K562 (cell line): ENCODE data around the gene CEND1. TPM values are rescaled to one million over a fixed set of nuclear protein-coding genes. Genes with fewer than 3 reads are reported as not detected.

Experiments used
- ATAC-seq: fragments of 200-7000 bp; cut with Tn5 transposase; 3 replicates; pipeline ENCODE4 v1.9.1; 2020; ENCODE audit warnings: moderate library complexity
- BruUV-seq: library from RNA; stranded (reverse); fragments of 400-500 nt; replicated peaks from 2 replicates; lab custom pipeline; 2021; lab: Mats Ljungman, UMichigan
- CTCF ChIA-PET: fragments of 300-600 bp; formaldehyde crosslinking; extraction: SDS; loops from one replicate; lab custom pipeline; 2021; ENCODE audit warnings: low intra/inter-chr PET ratio; lab: Yijun Ruan, JAX
- POLR2A ChIA-PET: fragments of 300-600, 350-650 bp; sonication (Branson Sonifier 250); formaldehyde crosslinking; extraction: SDS; loops from one replicate; lab custom pipeline; 2021; ENCODE audit warnings: antibody characterized with exemption, inconsistent platforms; lab: Yijun Ruan, JAX
- DNase-seq, 4 experiments: peaks; one replicate each; pipeline versions ENCODE4 v3.0.0 to v3.0.0-alpha.2; 2011 to 2018; ENCODE audit warnings: low spot score in 3 of 4, mixed read lengths in 3 of 4; ENCODE audit errors: extremely low read depth in 1 of 4
- FAIRE-seq: peaks from 2 replicates; lab custom pipeline; 2011; peaks lifted over from hg19 to GRCh38; lab: Jason Lieb, UNC
- H2AFZ ChIP-seq: 2 replicates; pipeline ENCODE4 v1.6.0; 2011; ENCODE audit warnings: low read depth, low read length, control low read depth, inconsistent platforms
- H3K27ac ChIP-seq: fragments of 200-600 bp; 3 replicates; pipeline ENCODE4 v1.8.0; 2011; ENCODE audit warnings: low read depth, mild to moderate bottlenecking, control low read depth, inconsistent platforms, low read length, moderate library complexity, mixed read lengths; ENCODE audit errors: extremely low read depth
- H3K27me3 ChIP-seq, 2 experiments: fragments of 300-600 bp in 1 of 2; 2 replicates in 1 of 2; 3 replicates in 1 of 2; pipeline versions ENCODE4 v1.6.0 to v1.8.0; 2011; ENCODE audit warnings: inconsistent platforms in 2 of 2, low read length in 2 of 2, mild to moderate bottlenecking in 1 of 2, mixed read lengths in 1 of 2, moderate library complexity in 1 of 2; ENCODE audit not compliant: control insufficient read depth in 2 of 2, insufficient read depth in 2 of 2
- H3K36me3 ChIP-seq: fragments of 300-600 bp; 3 replicates; pipeline ENCODE4 v1.8.0; 2011; ENCODE audit warnings: mild to moderate bottlenecking, low read length, inconsistent platforms; ENCODE audit not compliant: control insufficient read depth, insufficient read depth
- H3K4me1 ChIP-seq, 2 experiments: fragments of 200-600 bp in 1 of 2; replicated peaks in 1 of 2; 2 replicates in 1 of 2; 3 replicates in 1 of 2; pipeline versions ENCODE4 v1.5.1 to v1.8.0; 2011; ENCODE audit warnings: inconsistent platforms in 2 of 2, low read length in 2 of 2, mild to moderate bottlenecking in 1 of 2, mixed read lengths in 1 of 2, moderate library complexity in 1 of 2; ENCODE audit not compliant: control insufficient read depth in 2 of 2, insufficient read depth in 2 of 2
- H3K4me2 ChIP-seq: 2 replicates; pipeline ENCODE4 v1.6.1; 2011; ENCODE audit warnings: low read length, control low read depth, inconsistent platforms, mixed read lengths; ENCODE audit not compliant: insufficient read depth
- H3K4me3 ChIP-seq: fragments of 200-600 bp; sonication (generic), shearing (Covaris generic); 2 replicates; pipeline ENCODE4 v1.5.1; 2016; ENCODE audit warnings: control low read depth, inconsistent platforms
- H3K79me2 ChIP-seq: fragments of 200-600 bp; 3 replicates; pipeline ENCODE4 v1.8.0; 2011; ENCODE audit warnings: low read length, inconsistent platforms; ENCODE audit not compliant: control insufficient read depth, insufficient read depth
- H3K9ac ChIP-seq, 2 experiments: 2 replicates each; pipeline versions ENCODE4 v1.6.0 to v1.6.1; 2011; ENCODE audit warnings: low read depth in 2 of 2, low read length in 2 of 2, control low read depth in 1 of 2, inconsistent platforms in 1 of 2, mild to moderate bottlenecking in 1 of 2, mixed read lengths in 1 of 2; ENCODE audit not compliant: insufficient read depth in 1 of 2
- H3K9me1 ChIP-seq: one replicate; pipeline ENCODE4 v1.6.0; 2011; ENCODE audit warnings: inconsistent platforms, mild to moderate bottlenecking, low read length, moderate library complexity; ENCODE audit not compliant: control insufficient read depth, insufficient read depth
- H3K9me3 ChIP-seq: replicated peaks from 2 replicates; pipeline ENCODE4 v1.5.1; 2011; ENCODE audit warnings: low read depth, low read length, inconsistent platforms; ENCODE audit not compliant: control insufficient read depth, insufficient read depth
- H4K20me1 ChIP-seq: replicated peaks from 2 replicates; pipeline ENCODE4 v1.6.1; 2011; ENCODE audit warnings: low read length, inconsistent platforms, mixed read lengths; ENCODE audit not compliant: control insufficient read depth, insufficient read depth
- ARNT ChIP-seq, 2 experiments: fragments of 450-650 bp; IDR thresholded peaks; 2 replicates each; pipeline ENCODE4 v1.6.1; 2016; ENCODE audit warnings: mild to moderate bottlenecking in 1 of 2
- CBX5 ChIP-seq: IDR thresholded peaks from 2 replicates; pipeline ENCODE4 v1.6.1; 2014; ENCODE audit warnings: low read depth, borderline replicate concordance
- DIDO1 ChIP-seq: fragments of 450-650 bp; IDR thresholded peaks from 2 replicates; pipeline ENCODE4 v1.6.1; 2016; ENCODE audit warnings: low read depth, missing biosample characterization, missing genetic modification characterization
- E2F3 ChIP-seq: fragments of 250-450 bp; sonication (Bioruptor Pico); IDR thresholded peaks from 2 replicates; pipeline ENCODE4 v1.4.0; 2020; ENCODE audit warnings: mild to moderate bottlenecking
- LCOR ChIP-seq: sonication (generic); formaldehyde crosslinking; IDR thresholded peaks from 2 replicates; pipeline ENCODE4 v1.8.0; 2022; ENCODE audit warnings: mild to moderate bottlenecking, missing genetic modification reagents
- OTX1 ChIP-seq: fragments of 450-650 bp; formaldehyde crosslinking; IDR thresholded peaks from 2 replicates; pipeline ENCODE4 v1.4.0; 2022; ENCODE audit warnings: mild to moderate bottlenecking
- PHB ChIP-seq: fragments of 250-450 bp; sonication (Bioruptor Pico); IDR thresholded peaks from 2 replicates; pipeline ENCODE4 v1.5.0; 2021
- PRPF4 ChIP-seq: fragments of 200-400 bp; formaldehyde crosslinking; IDR thresholded peaks from one replicate; pipeline ENCODE4 v1.6.1; 2017; ENCODE audit warnings: low read length, low read depth, mild to moderate bottlenecking; ENCODE audit not compliant: insufficient read depth, poor library complexity, severe bottlenecking
- RBBP5 ChIP-seq: fragments of 200-600 bp; sonication (generic); IDR thresholded peaks from 2 replicates; pipeline ENCODE4 v1.6.1; 2012; ENCODE audit warnings: borderline replicate concordance, mild to moderate bottlenecking, low read length, control low read depth, inconsistent platforms; ENCODE audit not compliant: insufficient read depth, poor library complexity, severe bottlenecking
- RBM14 ChIP-seq: fragments of 200-400 bp; formaldehyde crosslinking; IDR thresholded peaks from 2 replicates; pipeline ENCODE4 v1.6.1; 2018; ENCODE audit warnings: low read depth, mild to moderate bottlenecking, low read length, moderate library complexity, borderline replicate concordance; ENCODE audit not compliant: insufficient read depth
- TCF7L2 ChIP-seq: fragments of 150-350 bp; IDR thresholded peaks from 2 replicates; pipeline ENCODE4 v1.6.1; 2016; ENCODE audit warnings: low read depth, mild to moderate bottlenecking, low read length, moderate library complexity
- THRAP3 ChIP-seq: fragments of 450-650 bp; IDR thresholded peaks from 2 replicates; pipeline ENCODE4 v1.6.1; 2016; ENCODE audit warnings: mild to moderate bottlenecking, inconsistent platforms, borderline replicate concordance
- TRIM28 ChIP-seq: fragments of 450-650 bp; IDR thresholded peaks from 2 replicates; pipeline ENCODE4 v1.6.1; 2017
- ZC3H4 ChIP-seq: sonication (generic); formaldehyde crosslinking; IDR thresholded peaks from 2 replicates; pipeline ENCODE4 v1.9.0; 2021; ENCODE audit warnings: missing genetic modification reagents, borderline replicate concordance
- ZNF316 ChIP-seq: fragments of 450-650 bp; IDR thresholded peaks from 2 replicates; pipeline ENCODE4 v1.6.1; 2016
- ZNF408 ChIP-seq: fragments of 250-450 bp; sonication (Bioruptor Pico); IDR thresholded peaks from 2 replicates; pipeline ENCODE4 v1.4.0; 2020; ENCODE audit warnings: low read depth, mild to moderate bottlenecking, moderate library complexity
- WGBS: fragments of 100-300 bp; shearing (Covaris generic); methylation state at CpG from one replicate; pipeline ENCODE4 v1.1.6; 2016; ENCODE audit warnings: low coverage, mixed read lengths; ENCODE audit not compliant: insufficient coverage; ENCODE audit errors: missing lambda C conversion rate; 5-methylcytosine and 5-hydroxymethylcytosine counted together
- in situ Hi-C: fragments of 300-500 bp; cut with MboI; formaldehyde crosslinking; loops from 4 replicates; pipeline ENCODE4 v1.15.0; 2018; ENCODE audit warnings: inconsistent platforms, mixed read lengths
- intact Hi-C: fragments of 100-400 bp; cut with micrococcal nuclease; formaldehyde crosslinking; loops from 2 replicates; pipeline ENCODE4 v1.14.2; 2022
- polyA plus RNA-seq, 8 experiments: library from polyadenylated mRNA; depleted of rRNA in 4 of 8; stranded (reverse) in 5 of 8; unstranded in 3 of 8; fragments of >200 nt; fragmentation: Nextera tagmentation in 2 of 8; fragmentation: Illumina TruSeq in 1 of 8; extraction: Ambion mirVana in 2 of 8; extraction: Trizol in 1 of 8; gene quantifications; 2 replicates each; pipeline versions ENCODE4 v1.2.1 to v1.2.3, GENCODE V29; 2011 to 2014; ENCODE audit warnings: inconsistent platforms in 1 of 8, missing spikeins in 1 of 8
- total RNA-seq, 7 experiments: library from RNA; depleted of rRNA in 6 of 7; stranded (reverse); fragments of >200 nt in 6 of 7; fragmentation: Illumina TruSeq in 2 of 7; extraction: Trizol in 2 of 7; gene quantifications; 2 replicates each; pipeline versions ENCODE4 v1.2.1 to v1.2.3, GENCODE V29; 2011 to 2021; ENCODE audit warnings: low replicate concordance in 1 of 7
- TF ChIP-seq, protein P1 (sequence below): sonication (generic); formaldehyde crosslinking; IDR thresholded peaks from 2 replicates; pipeline ENCODE4 v1.8.1; 2022; ENCODE audit warnings: missing genetic modification reagents
- TF ChIP-seq, protein P2 (sequence below): sonication (generic); formaldehyde crosslinking; IDR thresholded peaks from 2 replicates; pipeline ENCODE4 v1.8.1; 2023; ENCODE audit warnings: mild to moderate bottlenecking, missing genetic modification reagents
- TF ChIP-seq, protein P3 (sequence below), 2 experiments: fragments of 200-800 bp in 1 of 2; sonication (Bioruptor generic) in 1 of 2; sonication (generic) in 1 of 2; formaldehyde crosslinking in 1 of 2; IDR thresholded peaks in 1 of 2; conservative IDR thresholded peaks in 1 of 2; 2 replicates each; pipeline versions ENCODE4 v1.5.0 to v1.6.1; 2016 to 2020; ENCODE audit warnings: missing compliant biosample characterization in 1 of 2, missing genetic modification characterization in 1 of 2, missing genetic modification reagents in 1 of 2

Gene CEND1
- total and polyA plus RNA-seq, 9 of the 15 experiments (the other 6 are each of a cell fraction or from before 2014, with no cell fraction given): 0.13 to 0.18 (median 0.16) TPM; not detected in 6

DNA sequence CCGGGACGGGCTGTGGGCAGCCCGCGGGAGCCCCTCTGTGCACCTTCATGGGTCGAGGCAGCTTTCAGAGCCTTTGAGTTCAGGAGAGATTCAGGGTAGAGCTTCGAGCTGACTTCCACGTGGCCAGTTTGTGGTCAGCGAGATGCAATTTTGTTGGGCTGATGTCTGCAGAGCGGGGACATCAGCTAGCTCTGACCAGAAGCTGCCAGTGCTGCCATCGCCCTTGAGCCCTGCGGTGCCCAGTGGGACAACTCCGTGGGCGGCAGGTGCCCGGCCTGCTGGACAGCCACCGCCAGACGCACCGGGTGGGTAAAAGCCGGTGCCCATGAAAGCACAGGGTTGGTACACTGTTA is 41.9 kb downstream of the CEND1 start:
- peak; percentile 40 for FAIRE-seq
- H3K79me2 ChIP-seq: peaks cover 57% of the 10 kb centered on the region
- ATAC-seq: peak; percentile 37
- H3K4me3 ChIP-seq: peak overlapping the region; percentile 100
- H3K4me2 ChIP-seq: peak overlapping the region; percentile 94
- peak in 2 of 4 experiments; percentile 23 to 55 for DNase-seq
- CTCF ChIA-PET: interaction anchor here (1.8 kb wide), 1 partner anchor 20 kb away, joined by 3 read pairs; no protein-coding TSS in a partner anchor
- H3K9me1 ChIP-seq: no peaks in the 10 kb centered on the region
- peaks cover 24% of the 10 kb centered on the region for H4K20me1 ChIP-seq
- intact Hi-C loops (no loop called here), in situ Hi-C loops (no loop called here)
- POLR2A ChIA-PET: interaction anchor here (0.6 to 7.4 kb wide), 14 partner anchors 10 to 193 kb away, joined by 3 to 88 read pairs (median 4); partner anchors contain the start of genes DEAF1 and TMEM80
- peak overlapping the region; percentile 95 to 100 for H3K9ac ChIP-seq
- 1% methylated on average over 18 of the region's 18 CpGs for WGBS
- H3K27me3 ChIP-seq: no peaks in the 10 kb centered on the region
- no peak overlapping the region for H2AFZ ChIP-seq
- peak overlapping the region; percentile 99 for H3K27ac ChIP-seq
- H3K4me1 ChIP-seq: peaks cover 27 to 54% of the 10 kb centered on the region in 2 experiments
- BruUV-seq: no TSS peak
- no peaks in the 10 kb centered on the region for H3K9me3 ChIP-seq
- H3K36me3 ChIP-seq: peaks cover 41% of the 10 kb centered on the region
- TF ChIP-seq RBBP5: no peak
- TF ChIP-seq, protein P1, sequence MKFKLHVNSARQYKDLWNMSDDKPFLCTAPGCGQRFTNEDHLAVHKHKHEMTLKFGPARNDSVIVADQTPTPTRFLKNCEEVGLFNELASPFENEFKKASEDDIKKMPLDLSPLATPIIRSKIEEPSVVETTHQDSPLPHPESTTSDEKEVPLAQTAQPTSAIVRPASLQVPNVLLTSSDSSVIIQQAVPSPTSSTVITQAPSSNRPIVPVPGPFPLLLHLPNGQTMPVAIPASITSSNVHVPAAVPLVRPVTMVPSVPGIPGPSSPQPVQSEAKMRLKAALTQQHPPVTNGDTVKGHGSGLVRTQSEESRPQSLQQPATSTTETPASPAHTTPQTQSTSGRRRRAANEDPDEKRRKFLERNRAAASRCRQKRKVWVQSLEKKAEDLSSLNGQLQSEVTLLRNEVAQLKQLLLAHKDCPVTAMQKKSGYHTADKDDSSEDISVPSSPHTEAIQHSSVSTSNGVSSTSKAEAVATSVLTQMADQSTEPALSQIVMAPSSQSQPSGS (CRISPR knock-in tag): 0 out of 2 replicates have a peak, but pooled peaks have one; percentile 5
- no peak for TF ChIP-seq RBM14
- no peak for TF ChIP-seq DIDO1 (tag)
- no peak for TF ChIP-seq ZNF316
- TF ChIP-seq, protein P2, sequence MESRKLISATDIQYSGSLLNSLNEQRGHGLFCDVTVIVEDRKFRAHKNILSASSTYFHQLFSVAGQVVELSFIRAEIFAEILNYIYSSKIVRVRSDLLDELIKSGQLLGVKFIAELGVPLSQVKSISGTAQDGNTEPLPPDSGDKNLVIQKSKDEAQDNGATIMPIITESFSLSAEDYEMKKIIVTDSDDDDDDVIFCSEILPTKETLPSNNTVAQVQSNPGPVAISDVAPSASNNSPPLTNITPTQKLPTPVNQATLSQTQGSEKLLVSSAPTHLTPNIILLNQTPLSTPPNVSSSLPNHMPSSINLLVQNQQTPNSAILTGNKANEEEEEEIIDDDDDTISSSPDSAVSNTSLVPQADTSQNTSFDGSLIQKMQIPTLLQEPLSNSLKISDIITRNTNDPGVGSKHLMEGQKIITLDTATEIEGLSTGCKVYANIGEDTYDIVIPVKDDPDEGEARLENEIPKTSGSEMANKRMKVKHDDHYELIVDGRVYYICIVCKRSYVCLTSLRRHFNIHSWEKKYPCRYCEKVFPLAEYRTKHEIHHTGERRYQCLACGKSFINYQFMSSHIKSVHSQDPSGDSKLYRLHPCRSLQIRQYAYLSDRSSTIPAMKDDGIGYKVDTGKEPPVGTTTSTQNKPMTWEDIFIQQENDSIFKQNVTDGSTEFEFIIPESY (CRISPR knock-in tag): 0 out of 2 replicates have a peak, but pooled peaks have one; percentile 17
- no peak for TF ChIP-seq ZNF408 (CRISPR knock-in tag)
- 0 out of 2 replicates have a peak, but pooled peaks have one; percentile 58 for TF ChIP-seq LCOR (CRISPR knock-in tag)
- TF ChIP-seq THRAP3: no peak
- no peak for TF ChIP-seq OTX1 (CRISPR knock-in tag)
- TF ChIP-seq TRIM28: no peak
- no peak for TF ChIP-seq PRPF4
- TF ChIP-seq, protein P3, sequence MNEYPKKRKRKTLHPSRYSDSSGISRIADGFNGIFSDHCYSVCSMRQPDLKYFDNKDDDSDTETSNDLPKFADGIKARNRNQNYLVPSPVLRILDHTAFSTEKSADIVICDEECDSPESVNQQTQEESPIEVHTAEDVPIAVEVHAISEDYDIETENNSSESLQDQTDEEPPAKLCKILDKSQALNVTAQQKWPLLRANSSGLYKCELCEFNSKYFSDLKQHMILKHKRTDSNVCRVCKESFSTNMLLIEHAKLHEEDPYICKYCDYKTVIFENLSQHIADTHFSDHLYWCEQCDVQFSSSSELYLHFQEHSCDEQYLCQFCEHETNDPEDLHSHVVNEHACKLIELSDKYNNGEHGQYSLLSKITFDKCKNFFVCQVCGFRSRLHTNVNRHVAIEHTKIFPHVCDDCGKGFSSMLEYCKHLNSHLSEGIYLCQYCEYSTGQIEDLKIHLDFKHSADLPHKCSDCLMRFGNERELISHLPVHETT (CRISPR knock-in tag; conservative IDR thresholded peaks at IDR 0.05 in 1 of 2, IDR thresholded peaks at IDR 0.05 in 1 of 2): peak in 1 of 2 experiments; percentile 10; a peak in 1 of 4 replicates
- TF ChIP-seq ZC3H4 (CRISPR knock-in tag): no peak
- TF ChIP-seq E2F3 (CRISPR knock-in tag): 0 out of 2 replicates have a peak, but pooled peaks have one; percentile 75
- TF ChIP-seq CBX5: no peak
- 0 out of 2 replicates have a peak, but pooled peaks have one; percentile 63 for TF ChIP-seq PHB
- no peak for TF ChIP-seq ARNT (IDR thresholded peaks at IDR 0.05)
- TF ChIP-seq TCF7L2: no peak
